GM19351 (cell line): ENCODE data around the gene GTF2H4.

Experiments
- ATAC-seq: cut with Tn5 transposase; IDR thresholded peaks from one replicate; pipeline ENCODE4 v1.9.1; 2021; ENCODE audit warnings: mild to moderate bottlenecking, moderate library complexity; ENCODE audit not compliant: unreplicated experiment

GTF2H4 gene

GRCh38 chr6:30882204-30882758 is 25.7 kb upstream of the GTF2H4 start:
- no peak for ATAC-seq

- no peak for ATAC-seq
These were observed 25.0 kb upstream of the GTF2H4 start for GRCh38 chr6:30882759-30883684.

- no peak for ATAC-seq
These were observed 24.1 kb upstream of the GTF2H4 start, which contains the start of gene DDR1 for GRCh38 chr6:30883685-30884520. Gene DDR1 (plus strand): TSS chr6:30884519. CDS start chr6:30888730, 4,211 bp downstream.

GRCh38 chr6:30884521-30885480 is 23.2 kb upstream of the GTF2H4 start:
- no peak for ATAC-seq

- ATAC-seq, result no peak
These were observed 22.5 kb upstream of the GTF2H4 start for GRCh38 chr6:30885481-30885998.

GRCh38 chr6:30885999-30886896 is 21.8 kb upstream of the GTF2H4 start:
- no peak for ATAC-seq

GRCh38 chr6:30886897-30887255 is 21.1 kb upstream of the GTF2H4 start:
- ATAC-seq, result no peak

GRCh38 chr6:30887901-30888815 is 19.8 kb upstream of the GTF2H4 start:
- ATAC-seq, result no peak

- no peak for ATAC-seq
These were observed 19.1 kb upstream of the GTF2H4 start for GRCh38 chr6:30888816-30889495.

- ATAC-seq, result no peak
These were observed 18.5 kb upstream of the GTF2H4 start for GRCh38 chr6:30889496-30889885.

- ATAC-seq, result no peak
These were observed 17.9 kb upstream of the GTF2H4 start for GRCh38 chr6:30889921-30890645.

- no peak for ATAC-seq
These were observed 17.2 kb upstream of the GTF2H4 start for GRCh38 chr6:30890646-30891449.

- ATAC-seq, result no peak
These were observed 16.6 kb upstream of the GTF2H4 start for GRCh38 chr6:30891450-30891723.

GRCh38 chr6:30891816-30892538 is 16.0 kb upstream of the GTF2H4 start:
- no peak for ATAC-seq

- no peak for ATAC-seq
These were observed 14.9 kb upstream of the GTF2H4 start for GRCh38 chr6:30893001-30893591.
